T-helper 1 cell treated with Interleukin-12 subunit alpha and Interleukin-12 subunit beta and Interleukin-4 antibody, amounts not matched to agents 30 μg/mL and 1 μg/mL, for 36 hours (primary cell): ENCODE measurements around the gene ATP13A5.

ENCODE experiments used
- H3K27ac Mint-ChIP-seq: one replicate; pipeline ENCODE4 v1.8.0; 2021; ENCODE audit warnings: mild to moderate bottlenecking, mixed read lengths
- H3K27me3 Mint-ChIP-seq: one replicate; pipeline ENCODE4 v1.8.0; 2021; ENCODE audit warnings: low read depth, mixed read lengths
- H3K36me3 Mint-ChIP-seq: one replicate; pipeline ENCODE4 v1.8.0; 2021; ENCODE audit warnings: low read depth, mixed read lengths
- H3K4me1 Mint-ChIP-seq: one replicate; pipeline ENCODE4 v1.8.0; 2021; ENCODE audit warnings: low read depth, mixed read lengths
- H3K4me3 Mint-ChIP-seq: one replicate; pipeline ENCODE4 v1.8.0; 2021; ENCODE audit warnings: mild to moderate bottlenecking, moderate library complexity, mixed read lengths
- H3K9me3 Mint-ChIP-seq: one replicate; pipeline ENCODE4 v1.8.0; 2021; ENCODE audit warnings: mixed read lengths

ATP13A5 gene

GRCh38 chr3:193378706-193379105 lies at the start of gene ATP13A5:
Gene ATP13A5, minus strand, starts transcription at chr3:193378753. Its CDS starts 28 bp downstream, at chr3:193378725.
- no peaks in the 10 kb centered on the region for H3K9me3 Mint-ChIP-seq
- no peaks in the 10 kb centered on the region for H3K36me3 Mint-ChIP-seq
- H3K4me3 Mint-ChIP-seq = no peak within 1 kb of the TSS
- H3K27ac Mint-ChIP-seq = no peak within 1 kb of the TSS
- H3K27me3 Mint-ChIP-seq = peaks cover 12% of the 10 kb centered on the region
- H3K4me1 Mint-ChIP-seq = no peaks in the 10 kb centered on the region

GRCh38 chr3:193418576-193419373 lies 40.2 kb upstream of the ATP13A5 start:
- no peak overlapping the region for H3K27ac Mint-ChIP-seq
- H3K4me3 Mint-ChIP-seq = no peak overlapping the region
- no peaks in the 10 kb centered on the region for H3K4me1 Mint-ChIP-seq
- no peaks in the 10 kb centered on the region for H3K36me3 Mint-ChIP-seq
- H3K27me3 Mint-ChIP-seq = no peaks in the 10 kb centered on the region
- peaks cover 27% of the 10 kb centered on the region for H3K9me3 Mint-ChIP-seq

- H3K4me1 Mint-ChIP-seq = no peaks in the 10 kb centered on the region
- no peaks in the 10 kb centered on the region for H3K27me3 Mint-ChIP-seq
- H3K4me3 Mint-ChIP-seq = no peak overlapping the region
- no peak overlapping the region for H3K27ac Mint-ChIP-seq
- H3K36me3 Mint-ChIP-seq = no peaks in the 10 kb centered on the region
- peaks cover 23% of the 10 kb centered on the region for H3K9me3 Mint-ChIP-seq
Observed at GRCh38 chr3:193416629-193417028, 38.1 kb upstream of the ATP13A5 start.

GRCh38 chr3:193407688-193408087 lies 29.1 kb upstream of the ATP13A5 start:
- Mint-ChIP-seq H3K9me3 (no peaks in the 10 kb centered on the region), H3K36me3 (no peaks in the 10 kb centered on the region), H3K4me1 (peaks cover 1% of the 10 kb centered on the region), H3K27ac (no peak overlapping the region), H3K27me3 (no peaks in the 10 kb centered on the region), H3K4me3 (no peak overlapping the region)

GRCh38 chr3:193407112-193407511 lies 28.6 kb upstream of the ATP13A5 start:
- Mint-ChIP-seq H3K27ac (no peak overlapping the region), H3K4me3 (no peak overlapping the region), H3K36me3 (no peaks in the 10 kb centered on the region), H3K4me1 (peaks cover 1% of the 10 kb centered on the region), H3K9me3 (no peaks in the 10 kb centered on the region), H3K27me3 (no peaks in the 10 kb centered on the region)

GRCh38 chr3:193403307-193403706 lies 24.8 kb upstream of the ATP13A5 start:
- Mint-ChIP-seq H3K4me3 (no peak overlapping the region), H3K36me3 (no peaks in the 10 kb centered on the region), H3K4me1 (no peaks in the 10 kb centered on the region), H3K27me3 (no peaks in the 10 kb centered on the region), H3K27ac (no peak overlapping the region), H3K9me3 (no peaks in the 10 kb centered on the region)

GRCh38 chr3:193400304-193400703 lies 21.8 kb upstream of the ATP13A5 start:
- no peak overlapping the region for H3K27ac Mint-ChIP-seq
- H3K4me3 Mint-ChIP-seq = no peak overlapping the region

GRCh38 chr3:193396451-193397244 lies 18.1 kb upstream of the ATP13A5 start:
- no peak overlapping the region for H3K4me3 Mint-ChIP-seq
- H3K36me3 Mint-ChIP-seq = no peaks in the 10 kb centered on the region
- H3K27me3 Mint-ChIP-seq = no peaks in the 10 kb centered on the region
- no peaks in the 10 kb centered on the region for H3K9me3 Mint-ChIP-seq
- no peak overlapping the region for H3K27ac Mint-ChIP-seq
- no peaks in the 10 kb centered on the region for H3K4me1 Mint-ChIP-seq

More at GRCh38 chr3:193400304-193400703, 21.8 kb upstream of the ATP13A5 start:
- Mint-ChIP-seq H3K4me1 (no peaks in the 10 kb centered on the region), H3K9me3 (no peaks in the 10 kb centered on the region), H3K27me3 (no peaks in the 10 kb centered on the region), H3K36me3 (no peaks in the 10 kb centered on the region)

- Mint-ChIP-seq H3K4me3 (no peak overlapping the region), H3K36me3 (no peaks in the 10 kb centered on the region), H3K9me3 (no peaks in the 10 kb centered on the region), H3K27ac (no peak overlapping the region), H3K4me1 (no peaks in the 10 kb centered on the region), H3K27me3 (no peaks in the 10 kb centered on the region)
Observed at GRCh38 chr3:193391902-193392301, 13.3 kb upstream of the ATP13A5 start.

GRCh38 chr3:193389335-193389734 lies 10.8 kb upstream of the ATP13A5 start:
- Mint-ChIP-seq H3K27ac (no peak overlapping the region), H3K9me3 (no peaks in the 10 kb centered on the region), H3K4me1 (no peaks in the 10 kb centered on the region), H3K27me3 (no peaks in the 10 kb centered on the region), H3K4me3 (no peak overlapping the region), H3K36me3 (no peaks in the 10 kb centered on the region)

- no peaks in the 10 kb centered on the region for H3K9me3 Mint-ChIP-seq
- H3K4me1 Mint-ChIP-seq = no peaks in the 10 kb centered on the region
- H3K27ac Mint-ChIP-seq = no peak overlapping the region
- no peak overlapping the region for H3K4me3 Mint-ChIP-seq
- H3K27me3 Mint-ChIP-seq = no peaks in the 10 kb centered on the region
- no peaks in the 10 kb centered on the region for H3K36me3 Mint-ChIP-seq
Observed at GRCh38 chr3:193388361-193388760, 9.8 kb upstream of the ATP13A5 start.

- Mint-ChIP-seq H3K4me3 (no peak overlapping the region), H3K27me3 (no peaks in the 10 kb centered on the region)
Observed at GRCh38 chr3:193387596-193387995, 9.0 kb upstream of the ATP13A5 start.

GRCh38 chr3:193377591-193377990 lies 962 bp downstream of the ATP13A5 start:
- Mint-ChIP-seq H3K4me3 (no peak overlapping the region), H3K9me3 (no peaks in the 10 kb centered on the region), H3K27ac (no peak overlapping the region), H3K36me3 (no peaks in the 10 kb centered on the region), H3K27me3 (peaks cover 12% of the 10 kb centered on the region), H3K4me1 (peaks cover 6% of the 10 kb centered on the region)

More at GRCh38 chr3:193387596-193387995, 9.0 kb upstream of the ATP13A5 start:
- no peaks in the 10 kb centered on the region for H3K4me1 Mint-ChIP-seq
- no peak overlapping the region for H3K27ac Mint-ChIP-seq
- H3K36me3 Mint-ChIP-seq = no peaks in the 10 kb centered on the region
- H3K9me3 Mint-ChIP-seq = no peaks in the 10 kb centered on the region

- H3K27ac Mint-ChIP-seq = no peak overlapping the region
- peaks cover 12% of the 10 kb centered on the region for H3K27me3 Mint-ChIP-seq
- no peaks in the 10 kb centered on the region for H3K9me3 Mint-ChIP-seq
- H3K36me3 Mint-ChIP-seq = no peaks in the 10 kb centered on the region
- H3K4me1 Mint-ChIP-seq = peaks cover 7% of the 10 kb centered on the region
- H3K4me3 Mint-ChIP-seq = no peak overlapping the region
Observed at GRCh38 chr3:193375614-193376013, 2.9 kb downstream of the ATP13A5 start.

- H3K27me3 Mint-ChIP-seq = peaks cover 4% of the 10 kb centered on the region
- H3K9me3 Mint-ChIP-seq = no peaks in the 10 kb centered on the region
- H3K4me3 Mint-ChIP-seq = no peak overlapping the region
- H3K27ac Mint-ChIP-seq = no peak overlapping the region
- H3K4me1 Mint-ChIP-seq = peaks cover 7% of the 10 kb centered on the region
- H3K36me3 Mint-ChIP-seq = no peaks in the 10 kb centered on the region
Observed at GRCh38 chr3:193372783-193373182, 5.8 kb downstream of the ATP13A5 start.
